Spleen (tissue), 7 donors: ENCODE results near the gene PDE6G.

Experiments
- CTCF ChIP-seq, 11 experiments: fragments of 200-600 bp in 7 of 11; fragments of 450-650 bp in 4 of 11; sonication (generic) in 4 of 11; IDR thresholded peaks in 8 of 11; conservative IDR thresholded peaks in 3 of 11; 1 replicate in 7 of 11; 2 replicates in 4 of 11; pipeline versions ENCODE4 v1.4.0 to v1.8.0; 2016 to 2021; ENCODE audit warnings: antibody characterized with exemption in 11 of 11, inconsistent platforms in 4 of 11, mild to moderate bottlenecking in 1 of 11
- POLR2AphosphoS5 ChIP-seq, 3 donors: sonication (generic); formaldehyde crosslinking; IDR thresholded peaks; one replicate each; pipeline ENCODE4 v1.5.1; 2017; ENCODE audit warnings: antibody characterized with exemption in 3 of 3
- donor health status: DM: no; HTN: no; CAD: no; lungs with moderate emphysema.
- donor health status: DM: no; HTN: no; CAD: no.
- donor health status: DM: no; HTN: no; CAD: no.

GRCh38 chr17:81630274-81630673, 26.1 kb downstream of the PDE6G start:
- TF ChIP-seq CTCF (IDR thresholded peaks at IDR 0.05 in 8 of 11, conservative IDR thresholded peaks at IDR 0.05 in 3 of 11) (no peak), POLR2AphosphoS5 (IDR thresholded peaks at IDR 0.05) (no peak)
